Measurements from ENCODE around the gene GALNT1.
"Not testable (repeated sequence)": the region's sequence is repeated elsewhere in the genome, so short reads cannot be mapped to it uniquely, and the experiment has no call there.

The GALNT1 gene

DNA sequence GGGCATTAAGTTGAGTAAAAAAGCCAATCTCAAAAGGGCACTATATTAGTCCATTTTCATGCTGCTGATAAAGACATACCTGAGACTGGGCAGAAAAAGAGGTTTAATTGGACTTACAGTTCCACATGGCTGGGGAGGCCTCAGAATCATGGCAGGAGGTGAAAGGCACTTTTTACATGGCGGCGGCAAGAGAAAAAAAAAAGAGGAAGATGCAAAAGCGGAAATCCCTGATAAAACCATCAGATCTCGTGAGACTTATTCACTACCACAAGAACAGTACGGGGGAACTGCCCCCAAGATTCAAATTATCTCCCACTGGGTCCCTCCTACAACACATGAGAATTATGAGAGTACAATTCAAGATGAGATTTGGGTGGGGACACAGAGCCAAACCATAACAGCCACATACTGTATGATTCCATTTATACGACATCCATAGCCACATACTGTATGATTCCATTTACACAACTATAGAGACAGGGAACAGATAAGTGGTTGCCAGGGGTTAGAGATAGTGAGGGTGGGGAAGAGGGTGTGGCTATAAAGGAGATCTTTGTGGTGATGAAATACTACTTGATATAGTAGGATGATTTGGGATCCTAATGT lies 5.2 kb upstream of the GALNT1 start:
- H3K4me1 Mint-ChIP-seq; H3K4me3 Mint-ChIP-seq; H3K36me3 Mint-ChIP-seq; H3K27me3 Mint-ChIP-seq; DNase-seq (ENCODE audit: low spot score in 2 of 2); H3K9me3 Mint-ChIP-seq; ATAC-seq (ENCODE audit: low read depth); H3K27ac Mint-ChIP-seq: not testable (repeated sequence)

- ATAC-seq (ENCODE audit: low read depth) (no peak), DNase-seq (ENCODE audit: low spot score in 2 of 2) (no peak)
- Mint-ChIP-seq H3K9me3 (peaks cover 6% of the 10 kb centered on the region), H3K4me1 (peaks cover 6% of the 10 kb centered on the region), H3K4me3 (no peak overlapping the region), H3K36me3 (peaks cover 2% of the 10 kb centered on the region), H3K27ac (no peak overlapping the region), H3K27me3 (no peaks in the 10 kb centered on the region)
These were observed 4.3 kb upstream of the GALNT1 start for GRCh38 chr18:35577045-35577848.

GRCh38 chr18:35578481-35578880 lies 3.1 kb upstream of the GALNT1 start:
- peaks cover 12% of the 10 kb centered on the region for H3K4me1 Mint-ChIP-seq
- ATAC-seq (ENCODE audit: low read depth) (no peak), DNase-seq (ENCODE audit: low spot score in 2 of 2) (no peak)
- H3K36me3 Mint-ChIP-seq: peaks cover 4% of the 10 kb centered on the region
- H3K4me3 Mint-ChIP-seq: no peak overlapping the region
- peaks cover 6% of the 10 kb centered on the region for H3K9me3 Mint-ChIP-seq
- no peaks in the 10 kb centered on the region for H3K27me3 Mint-ChIP-seq
- H3K27ac Mint-ChIP-seq: no peak overlapping the region

DNA sequence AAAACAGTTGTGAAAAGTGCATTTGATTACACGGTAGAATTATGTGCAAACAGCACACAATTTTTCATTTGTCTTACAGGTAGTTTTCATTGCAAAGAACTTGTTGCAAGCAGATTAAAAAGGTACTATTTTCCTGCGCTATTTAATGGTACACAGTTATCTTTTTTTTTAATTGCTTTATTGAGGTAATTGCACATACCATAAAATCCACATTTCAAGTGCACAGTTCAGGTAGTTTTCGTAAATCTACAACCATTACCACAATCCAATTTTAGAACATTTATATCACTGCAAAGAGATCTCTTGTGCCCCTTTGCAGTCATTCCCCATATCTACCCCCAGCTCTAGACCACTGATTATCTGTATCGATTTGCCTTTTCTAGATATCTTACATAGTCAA lies 2.6 kb upstream of the GALNT1 start:
- H3K9me3 Mint-ChIP-seq: peaks cover 6% of the 10 kb centered on the region
- H3K4me3 Mint-ChIP-seq: no peak overlapping the region
- H3K27me3 Mint-ChIP-seq: no peaks in the 10 kb centered on the region
- no peak for DNase-seq (ENCODE audit: low spot score in 2 of 2)
- peaks cover 14% of the 10 kb centered on the region for H3K4me1 Mint-ChIP-seq
- H3K36me3 Mint-ChIP-seq: peaks cover 6% of the 10 kb centered on the region
- no peak overlapping the region for H3K27ac Mint-ChIP-seq
- no peak for ATAC-seq (ENCODE audit: low read depth)

GRCh38 chr18:35580701-35581539 lies 620 bp upstream of the GALNT1 start:
- H3K27ac Mint-ChIP-seq: peak overlapping the region; percentile 65
- peaks cover 12% of the 10 kb centered on the region for H3K36me3 Mint-ChIP-seq
- ATAC-seq (ENCODE audit: low read depth): peak; percentile 79
- peak overlapping the region; percentile 85 for H3K4me3 Mint-ChIP-seq
- peaks cover 26% of the 10 kb centered on the region for H3K4me1 Mint-ChIP-seq
- peak; percentile 60 to 76 for DNase-seq (ENCODE audit: low spot score in 2 of 2)
- no peaks in the 10 kb centered on the region for H3K27me3 Mint-ChIP-seq
- peaks cover 7% of the 10 kb centered on the region for H3K9me3 Mint-ChIP-seq

- Mint-ChIP-seq H3K27me3 (no peaks in the 10 kb centered on the region), H3K4me3 (peak overlapping the region; percentile 81), H3K4me1 (peaks cover 29% of the 10 kb centered on the region), H3K9me3 (peaks cover 2% of the 10 kb centered on the region), H3K27ac (peak overlapping the region; percentile 81), H3K36me3 (peaks cover 10% of the 10 kb centered on the region)
- DNase-seq (ENCODE audit: low spot score in 2 of 2): peak; percentile 21 to 39
- ATAC-seq (ENCODE audit: low read depth): no peak
These were observed 530 bp downstream of the GALNT1 start for GRCh38 chr18:35581898-35582641.

GRCh38 chr18:35582899-35583558 lies 1.5 kb downstream of the GALNT1 start:
- Mint-ChIP-seq H3K9me3 (peaks cover 2% of the 10 kb centered on the region), H3K27me3 (no peaks in the 10 kb centered on the region), H3K4me1 (peaks cover 31% of the 10 kb centered on the region), H3K27ac (peak overlapping the region; percentile 47), H3K4me3 (peak overlapping the region; percentile 21), H3K36me3 (peaks cover 12% of the 10 kb centered on the region)
- DNase-seq (ENCODE audit: low spot score in 2 of 2) (no peak), ATAC-seq (ENCODE audit: low read depth) (no peak)

GRCh38 chr18:35584735-35585134 lies 3.2 kb downstream of the GALNT1 start:
- Mint-ChIP-seq H3K4me1 (peaks cover 42% of the 10 kb centered on the region), H3K27ac (peak overlapping the region; percentile 7), H3K36me3 (peaks cover 18% of the 10 kb centered on the region), H3K9me3 (peaks cover 5% of the 10 kb centered on the region), H3K4me3 (no peak overlapping the region), H3K27me3 (no peaks in the 10 kb centered on the region)
- DNase-seq (ENCODE audit: low spot score in 2 of 2) (no peak), ATAC-seq (ENCODE audit: low read depth) (no peak)

DNA sequence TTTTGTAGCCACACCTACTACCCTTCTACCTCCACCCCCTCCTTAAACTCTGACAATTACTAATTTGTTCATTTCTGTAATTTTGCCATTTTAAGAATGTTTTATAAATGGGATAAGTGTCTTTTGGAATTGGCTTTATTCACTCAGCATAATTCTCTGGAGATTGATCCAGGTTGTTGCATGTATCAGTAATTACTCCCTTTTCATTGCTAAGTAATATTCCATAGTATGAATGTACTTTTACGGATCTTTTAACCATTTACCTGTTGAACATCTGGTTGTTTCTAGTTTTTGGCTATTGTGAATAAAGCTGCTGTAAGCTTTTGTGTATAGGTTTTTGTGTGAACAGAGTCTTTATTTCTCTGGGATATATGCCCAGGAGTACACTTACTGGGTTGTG lies 4.1 kb downstream of the GALNT1 start:
- no peak overlapping the region for H3K4me3 Mint-ChIP-seq
- peaks cover 5% of the 10 kb centered on the region for H3K9me3 Mint-ChIP-seq
- DNase-seq (ENCODE audit: low spot score in 2 of 2) (no peak), ATAC-seq (ENCODE audit: low read depth) (no peak)
- peaks cover 18% of the 10 kb centered on the region for H3K36me3 Mint-ChIP-seq
- H3K27ac Mint-ChIP-seq: no peak overlapping the region
- H3K4me1 Mint-ChIP-seq: peaks cover 44% of the 10 kb centered on the region
- H3K27me3 Mint-ChIP-seq: no peaks in the 10 kb centered on the region

DNA sequence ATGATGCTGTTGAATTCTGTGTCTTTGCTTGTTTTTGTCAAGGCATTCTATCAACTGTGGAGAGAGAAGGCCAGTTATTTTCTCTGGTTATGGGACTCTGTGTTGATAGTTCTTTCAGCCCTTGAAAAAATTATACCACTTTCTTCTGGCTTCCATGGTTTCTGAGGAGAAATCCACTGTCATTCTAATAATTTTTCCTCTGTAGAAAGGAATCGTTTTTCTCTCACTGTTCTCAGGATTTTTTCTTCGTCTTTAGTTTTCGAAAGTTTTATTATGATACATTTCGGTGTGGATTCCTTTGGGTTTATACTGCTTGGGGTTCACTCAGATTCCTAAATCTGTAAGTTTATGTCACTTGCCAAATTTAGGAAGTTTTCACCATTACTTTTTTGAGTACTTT lies 6.6 kb downstream of the GALNT1 start:
- Mint-ChIP-seq H3K4me3 (no peak overlapping the region), H3K36me3 (peaks cover 18% of the 10 kb centered on the region), H3K27me3 (no peaks in the 10 kb centered on the region), H3K27ac (no peak overlapping the region), H3K9me3 (peaks cover 5% of the 10 kb centered on the region), H3K4me1 (peaks cover 38% of the 10 kb centered on the region)
- DNase-seq (ENCODE audit: low spot score in 2 of 2) (no peak), ATAC-seq (ENCODE audit: low read depth) (no peak)

- Mint-ChIP-seq H3K27me3 (no peaks in the 10 kb centered on the region), H3K9me3 (peaks cover 5% of the 10 kb centered on the region), H3K4me3 (no peak overlapping the region), H3K27ac (peak overlapping the region; percentile 10), H3K4me1 (peaks cover 32% of the 10 kb centered on the region), H3K36me3 (peaks cover 13% of the 10 kb centered on the region)
- peak; percentile 74 for ATAC-seq (ENCODE audit: low read depth)
- DNase-seq (ENCODE audit: low spot score in 2 of 2): peak in 1 of 2 donors; percentile 41
These were observed 7.5 kb downstream of the GALNT1 start for GRCh38 chr18:35588995-35589394.

GRCh38 chr18:35589546-35589945 lies 8.0 kb downstream of the GALNT1 start:
- no peak overlapping the region for H3K4me3 Mint-ChIP-seq
- ATAC-seq (ENCODE audit: low read depth): no peak
- H3K36me3 Mint-ChIP-seq: peaks cover 10% of the 10 kb centered on the region
- no peaks in the 10 kb centered on the region for H3K27me3 Mint-ChIP-seq
- no peak for DNase-seq (ENCODE audit: low spot score in 2 of 2)
- peaks cover 34% of the 10 kb centered on the region for H3K4me1 Mint-ChIP-seq
- H3K27ac Mint-ChIP-seq: no peak overlapping the region
- H3K9me3 Mint-ChIP-seq: peaks cover 3% of the 10 kb centered on the region

GRCh38 chr18:35590935-35591334 lies 9.4 kb downstream of the GALNT1 start:
- Mint-ChIP-seq H3K9me3 (peaks cover 3% of the 10 kb centered on the region), H3K4me3 (no peak overlapping the region), H3K36me3 (peaks cover 8% of the 10 kb centered on the region), H3K27me3 (no peaks in the 10 kb centered on the region), H3K27ac (no peak overlapping the region), H3K4me1 (peaks cover 33% of the 10 kb centered on the region)
- DNase-seq (ENCODE audit: low spot score in 2 of 2) (no peak), ATAC-seq (ENCODE audit: low read depth) (no peak)
